Endometrial microvascular endothelial cells (primary cell): ENCODE data around the gene FCRLB. TPM values are rescaled to one million over a fixed set of nuclear protein-coding genes. Genes with fewer than 3 reads are reported as not detected.

ENCODE experiments used
- in situ Hi-C: cut with HindIII; loops from 2 replicates; pipeline ENCODE4 v1.10.0; 2017; ENCODE audit warnings: low sequenced_read_pairs, low pct_unique_long_range_greater_than_20kb; ENCODE audit errors: inconsistent ontology term
- total RNA-seq: library from RNA; depleted of rRNA; stranded (reverse); fragments of >200 nt; gene quantifications from one replicate; pipeline ENCODE4 v1.2.3, GENCODE V29; 2015; ENCODE audit errors: inconsistent ontology term

The FCRLB gene
- total RNA-seq, 1 donor from 2014 or later: 2.2 TPM

- in situ Hi-C loops: no loop called here
Measured at GRCh38 chr1:161771973-161772372, 50.6 kb downstream of the FCRLB start.

DNA sequence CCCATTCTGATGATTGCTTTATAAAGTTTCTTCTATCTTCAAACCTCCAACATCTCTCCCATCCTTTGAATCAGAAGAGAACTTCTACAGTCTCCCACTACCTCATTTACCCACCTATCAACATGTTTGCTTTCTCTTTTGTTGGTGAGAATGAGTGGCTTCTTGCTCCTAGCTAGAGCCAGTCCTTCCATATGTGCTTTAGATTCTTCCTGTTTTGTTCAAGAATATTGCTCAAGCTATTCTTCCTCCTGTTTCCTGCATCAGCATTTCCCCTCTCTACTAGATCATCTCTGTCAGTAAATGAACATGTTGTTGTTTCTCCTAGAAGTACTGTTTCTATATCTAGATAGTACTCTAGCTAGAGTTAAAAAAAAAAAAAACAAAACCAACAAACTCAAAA lies 51.1 kb downstream of the FCRLB start:
- in situ Hi-C loops: no loop called here

DNA sequence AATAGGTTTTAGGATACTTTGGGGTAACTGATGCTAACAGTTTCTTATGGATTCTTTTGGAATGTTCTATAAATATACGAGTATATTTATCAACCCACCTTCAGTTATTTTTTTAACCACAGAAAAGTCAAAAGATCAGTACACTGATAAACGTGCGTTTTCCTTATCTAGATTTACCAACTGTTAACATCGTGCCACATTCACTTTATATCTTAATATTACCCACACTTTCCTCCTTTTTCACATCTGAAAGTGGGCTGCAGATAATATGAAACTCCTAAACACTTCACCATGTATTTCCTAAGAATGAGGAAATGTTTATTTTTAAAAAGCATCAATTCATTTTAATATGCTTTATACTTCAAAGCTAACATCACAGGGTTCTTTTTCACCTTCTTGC lies 52.4 kb downstream of the FCRLB start:
- in situ Hi-C loops: no loop called here

- in situ Hi-C loops: no loop called here
Measured at GRCh38 chr1:161777261-161777660, 55.9 kb downstream of the FCRLB start.

Other genes with a start within 250 kb of the FCRLB start
- not detected for gene FCGR2A, start 216.1 kb upstream of the FCRLB start, total RNA-seq
- gene HSPA6, start 197.0 kb upstream of the FCRLB start, total RNA-seq: not detected
- not detected for gene FCGR3A, start 171.7 kb upstream of the FCRLB start, total RNA-seq
- gene FCGR3B, start 90.4 kb upstream of the FCRLB start, total RNA-seq: not detected
- gene FCGR2B, start 58.4 kb upstream of the FCRLB start, total RNA-seq: not detected
- not detected for gene FCRLA, start 14.3 kb upstream of the FCRLB start, total RNA-seq
- 33.3 TPM for gene DUSP12, start 28.2 kb downstream of the FCRLB start, total RNA-seq
- gene ATF6, start 44.8 kb downstream of the FCRLB start, total RNA-seq: 40.7 TPM